Ascending aorta (tissue), 2 donors: ENCODE data around the gene SUMO1. TPM values are rescaled to one million over a fixed set of nuclear protein-coding genes. Genes with fewer than 3 reads are reported as not detected.

Source experiments
- DNase-seq, 2 donors: peaks; one replicate each; pipeline ENCODE4 v3.0.0-alpha.2; 2019; ENCODE audit warnings: low spot score in 2 of 2
- H3K27ac ChIP-seq, 2 donors: fragments of 200-600 bp; sonication (generic); one replicate each; pipeline ENCODE4 v1.5.1; 2016 to 2017; ENCODE audit warnings: mild to moderate bottlenecking in 1 of 2
- H3K27me3 ChIP-seq: fragments of 200-600 bp; sonication (generic); one replicate; pipeline ENCODE4 v1.5.1; 2017
- H3K36me3 ChIP-seq, 2 donors: fragments of 200-600 bp; sonication (generic); one replicate each; pipeline ENCODE4 v1.5.1; 2016
- H3K4me1 ChIP-seq, 2 donors: fragments of 200-600 bp; sonication (generic); one replicate each; pipeline ENCODE4 v1.5.1; 2016 to 2017; ENCODE audit warnings: mild to moderate bottlenecking in 1 of 2
- H3K4me3 ChIP-seq, 2 donors: fragments of 200-600 bp; sonication (generic); one replicate each; pipeline ENCODE4 v1.5.1; 2016 to 2017; ENCODE audit warnings: mild to moderate bottlenecking in 1 of 2
- H3K9me3 ChIP-seq, 2 donors: fragments of 200-600 bp; sonication (generic); one replicate each; pipeline ENCODE4 v1.5.1; 2016
- CTCF ChIP-seq, 3 experiments: fragments of 200-600 bp in 2 of 3; fragments of 450-650 bp in 1 of 3; sonication (generic) in 2 of 3; IDR thresholded peaks; one replicate each; pipeline ENCODE4 v1.5.1; 2016 to 2019; ENCODE audit warnings: antibody characterized with exemption in 3 of 3, mild to moderate bottlenecking in 1 of 3, moderate library complexity in 1 of 3
- intact Hi-C: fragments of 100-400 bp; cut with DNase I; formaldehyde crosslinking; loops from one replicate; pipeline ENCODE4 v1.15.1; 2023
- total RNA-seq: library from RNA; depleted of rRNA; stranded (reverse); fragments of >200 nt; gene quantifications from one replicate; pipeline ENCODE4 v1.1.0, GENCODE V29; 2016

The SUMO1 gene
- total RNA-seq, 1 donor from 2014 or later, result 208 TPM

- H3K27ac ChIP-seq, result no peak overlapping the region
- peaks cover 0 to 9% of the 10 kb centered on the region in 2 donors for H3K4me1 ChIP-seq
- no peaks in the 10 kb centered on the region for H3K9me3 ChIP-seq
- DNase-seq, result no peak
- intact Hi-C loops, result no loop called here
- no peak for TF ChIP-seq CTCF (IDR thresholded peaks at IDR 0.05)
- H3K36me3 ChIP-seq, result peaks cover 3 to 4% of the 10 kb centered on the region in 2 donors
- H3K27me3 ChIP-seq, result no peaks in the 10 kb centered on the region
- no peak overlapping the region for H3K4me3 ChIP-seq
Measured at GRCh38 chr2:202270487-202270886, 32.1 kb upstream of the SUMO1 start.

- DNase-seq, result no peak
- Histone ChIP-seq H3K36me3 (peaks cover 0 to 2% of the 10 kb centered on the region in 2 donors), H3K4me3 (no peak overlapping the region), H3K9me3 (no peaks in the 10 kb centered on the region), H3K27ac (no peak overlapping the region), H3K27me3 (no peaks in the 10 kb centered on the region), H3K4me1 (peaks cover 0 to 9% of the 10 kb centered on the region in 2 donors)
- intact Hi-C loops, result loop anchor here (5.0 to 10.0 kb wide), 3 partner anchors 365 to 1155 kb away; partner anchors contain the start of genes CFLAR and FAM117B
- no peak for TF ChIP-seq CTCF (IDR thresholded peaks at IDR 0.05)
Measured at GRCh38 chr2:202269585-202269984, 31.2 kb upstream of the SUMO1 start.

GRCh38 chr2:202267495-202267894 lies 29.1 kb upstream of the SUMO1 start:
- H3K4me3 ChIP-seq, result peak overlapping the region; percentile 96 to 97
- H3K27ac ChIP-seq, result no peak overlapping the region
- no peaks in the 10 kb centered on the region for H3K27me3 ChIP-seq
- no peak for TF ChIP-seq CTCF (IDR thresholded peaks at IDR 0.05)
- intact Hi-C loops, result loop anchor here (5.0 to 10.0 kb wide), 3 partner anchors 367 to 1153 kb away; partner anchors contain the start of genes CFLAR and FAM117B
- H3K9me3 ChIP-seq, result no peaks in the 10 kb centered on the region
- DNase-seq, result no peak
- H3K36me3 ChIP-seq, result no peaks in the 10 kb centered on the region
- peaks cover 0 to 9% of the 10 kb centered on the region in 2 donors for H3K4me1 ChIP-seq

- intact Hi-C loops, result loop anchor here (1.0 to 10.0 kb wide), 5 partner anchors 27 to 1151 kb away; partner anchors contain the start of genes CFLAR, FAM117B and SUMO1
Measured at GRCh38 chr2:202265467-202266277, 27.3 kb upstream of the SUMO1 start, which contains the start of gene NOP58. TSS of gene NOP58 (plus strand) at chr2:202265763. CDS start at chr2:202265942, 179 bp downstream.

GRCh38 chr2:202261531-202261930 lies 23.1 kb upstream of the SUMO1 start:
- H3K27me3 ChIP-seq, result no peaks in the 10 kb centered on the region
- H3K27ac ChIP-seq, result no peak overlapping the region
- H3K4me1 ChIP-seq, result no peaks in the 10 kb centered on the region
- H3K4me3 ChIP-seq, result no peak overlapping the region
- no peak for TF ChIP-seq CTCF (IDR thresholded peaks at IDR 0.05)
- H3K36me3 ChIP-seq, result no peaks in the 10 kb centered on the region
- no peak for DNase-seq
- intact Hi-C loops, result loop anchor here (10.0 kb wide), 2 partner anchors 373 to 1147 kb away; partner anchors contain the start of genes CFLAR and FAM117B
- no peaks in the 10 kb centered on the region for H3K9me3 ChIP-seq

More at GRCh38 chr2:202265467-202266277, 27.3 kb upstream of the SUMO1 start, which contains the start of gene NOP58:
- H3K4me1 ChIP-seq, result peaks cover 0 to 9% of the 10 kb centered on the region in 2 donors
- H3K36me3 ChIP-seq, result no peaks in the 10 kb centered on the region
- TF ChIP-seq CTCF (IDR thresholded peaks at IDR 0.05), result no peak
- H3K27me3 ChIP-seq, result no peaks in the 10 kb centered on the region
- H3K27ac ChIP-seq, result peak within 1 kb of the TSS; percentile 94 to 97
- peak within 1 kb of the TSS; percentile 96 to 97 for H3K4me3 ChIP-seq
- DNase-seq, result peak; percentile 74 to 97
- no peaks in the 10 kb centered on the region for H3K9me3 ChIP-seq
